Retinal pigment epithelial cell (primary cell): Measurements from ENCODE around the gene ADCY7.
A peak's percentile ranks its signal among the peaks of the same experiment; 100 is the strongest.

Source experiments
- DNase-seq: peaks from one replicate; pipeline ENCODE4 v3.0.0-alpha.2; 2010; ENCODE audit warnings: low read depth
- H3K4me3 ChIP-seq: 2 replicates; pipeline ENCODE4 v1.5.1; 2011; ENCODE audit warnings: mild to moderate bottlenecking, low read length, control low read depth, moderate library complexity
- CTCF ChIP-seq: conservative IDR thresholded peaks from 2 replicates; pipeline ENCODE4 v1.5.1; 2011; ENCODE audit warnings: low read depth, low read length, control low read depth, inconsistent platforms

The ADCY7 gene

GRCh38 chr16:50324345-50324744 is 58.0 kb downstream of the ADCY7 start:
- no peak for TF ChIP-seq CTCF
- H3K4me3 ChIP-seq = no peak overlapping the region
- no peak for DNase-seq

- no peak overlapping the region for H3K4me3 ChIP-seq
- TF ChIP-seq CTCF = no peak
- no peak for DNase-seq
These were observed 59.9 kb downstream of the ADCY7 start for GRCh38 chr16:50326264-50326663.

GRCh38 chr16:50326835-50327465 is 60.6 kb downstream of the ADCY7 start:
- TF ChIP-seq CTCF = peak; percentile 59
- H3K4me3 ChIP-seq = no peak overlapping the region
- DNase-seq = no peak

GRCh38 chr16:50329446-50330189 is 63.3 kb downstream of the ADCY7 start:
- DNase-seq = no peak
- no peak for TF ChIP-seq CTCF

GRCh38 chr16:50331570-50331969 is 65.2 kb downstream of the ADCY7 start:
- no peak for TF ChIP-seq CTCF
- DNase-seq = no peak
- no peak overlapping the region for H3K4me3 ChIP-seq

More at GRCh38 chr16:50329446-50330189, 63.3 kb downstream of the ADCY7 start:
- H3K4me3 ChIP-seq = no peak overlapping the region

- no peak for DNase-seq
- H3K4me3 ChIP-seq = no peak overlapping the region
- TF ChIP-seq CTCF = no peak
These were observed 66.2 kb downstream of the ADCY7 start for GRCh38 chr16:50332599-50332998.
